ENCODE measurements around the gene CHSY1.

GRCh38 chr15:101232677-101233076 lies 19.2 kb downstream of the CHSY1 start:
- TF ChIP-seq POLR2A (IDR thresholded peaks at IDR 0.05; ENCODE audit: low read depth, low read length): no peak
- no peak for TF ChIP-seq MXI1 (IDR thresholded peaks at IDR 0.05; ENCODE audit: borderline replicate concordance, low read depth, low read length)
